NCI-H2107 treated with DMSO at 0.1 percent for 48 hours (cell line): ENCODE measurements around the gene RARRES1.

ENCODE experiments used
- DNase-seq: peaks from one replicate; lab custom pipeline; 2025; ENCODE audit not compliant: unreplicated experiment; lab: John Stamatoyannopoulos, UW

The RARRES1 gene

DNA sequence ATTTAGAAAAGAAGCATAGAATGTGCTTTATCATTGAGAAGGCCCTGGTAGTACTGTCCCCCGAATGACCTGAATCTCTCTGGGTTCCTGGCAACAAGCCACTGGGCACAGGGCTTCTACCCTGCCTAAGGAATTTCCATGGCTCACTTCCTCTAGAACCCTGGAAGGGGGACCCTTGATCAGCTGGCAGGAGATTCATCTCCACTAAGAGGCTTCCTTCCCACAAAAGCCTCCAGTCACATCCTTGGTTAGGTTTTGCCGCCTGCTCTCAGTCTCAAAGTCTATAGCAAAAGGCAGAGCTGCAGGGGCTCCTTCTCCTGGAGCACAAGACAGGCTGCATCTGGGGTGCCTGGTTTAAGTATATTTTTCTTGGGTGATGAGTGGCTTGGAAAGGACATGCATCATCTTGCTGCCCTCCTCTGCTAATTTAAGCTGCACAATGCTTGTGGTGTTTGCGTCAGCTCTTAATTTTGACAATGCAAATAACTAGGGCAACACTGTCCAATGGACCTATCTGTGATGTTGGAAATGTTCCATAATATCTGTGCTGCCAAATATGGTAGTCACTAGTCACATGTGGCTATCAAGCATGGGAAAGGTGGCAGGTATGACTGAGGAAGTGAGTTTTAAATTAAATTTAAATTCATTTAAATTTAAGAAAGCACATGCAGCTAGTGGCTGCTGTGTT, 33.4 kb upstream of the RARRES1 start:
- DNase-seq, result no peak

DNA sequence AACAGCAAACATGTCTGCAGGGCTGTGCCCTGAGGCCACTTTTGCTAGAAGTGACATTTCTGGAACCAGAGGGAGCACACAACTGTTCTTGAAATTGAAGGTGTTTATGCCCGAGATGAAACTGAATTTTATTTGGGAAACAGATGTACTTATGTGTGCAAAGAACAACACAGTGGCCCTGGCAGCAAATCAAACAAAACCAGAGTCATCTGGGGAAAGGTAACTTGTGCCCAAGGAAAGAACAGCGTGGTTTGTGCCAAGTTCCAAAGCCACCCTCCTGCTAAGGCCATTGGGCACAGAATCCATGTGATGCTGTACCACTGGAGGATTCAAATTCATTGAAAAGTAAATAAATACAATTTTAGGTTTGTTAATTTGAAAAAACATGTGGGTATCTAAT, 31.2 kb upstream of the RARRES1 start:
- DNase-seq, result no peak

DNA sequence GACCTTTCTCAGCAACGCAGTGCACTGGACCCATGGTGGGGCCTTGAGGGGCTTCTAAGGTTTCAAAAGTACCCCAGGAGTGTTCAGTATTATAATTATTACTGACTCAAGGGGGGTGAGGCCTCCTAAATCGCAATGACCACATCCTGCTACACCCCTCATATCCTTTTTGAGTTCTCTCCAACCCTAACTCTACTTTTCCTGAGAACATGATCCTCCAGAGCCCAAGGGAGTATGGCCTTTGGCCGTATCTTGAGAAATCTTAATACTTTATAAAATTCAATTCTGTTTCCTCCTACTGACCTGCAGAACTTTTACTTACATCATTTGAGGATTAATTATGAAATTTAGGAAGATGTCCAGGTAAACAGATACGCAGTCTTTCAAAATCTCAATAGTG, 30.4 kb upstream of the RARRES1 start:
- DNase-seq, result no peak

GRCh38 chr3:158761350-158761749, 29.1 kb upstream of the RARRES1 start:
- no peak for DNase-seq

DNA sequence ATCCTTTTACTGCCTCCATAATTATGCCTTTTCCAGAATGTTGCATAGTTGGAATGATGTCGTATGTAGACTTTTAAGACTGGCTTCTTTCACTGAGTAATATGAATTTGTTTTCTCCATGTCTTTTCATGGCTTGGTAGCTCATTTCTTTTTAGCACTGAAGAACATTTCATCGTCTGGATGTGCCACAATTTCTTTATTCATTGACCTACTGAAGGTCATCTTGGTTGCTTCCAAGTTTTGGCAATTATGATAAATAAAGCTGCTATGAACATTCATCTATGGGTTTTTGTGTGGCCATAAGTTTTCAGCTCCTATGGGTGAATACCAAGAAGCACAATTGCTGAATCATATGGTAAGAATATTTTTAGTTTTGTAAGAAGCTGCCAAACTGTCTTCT, 23.2 kb upstream of the RARRES1 start:
- no peak for DNase-seq

DNA sequence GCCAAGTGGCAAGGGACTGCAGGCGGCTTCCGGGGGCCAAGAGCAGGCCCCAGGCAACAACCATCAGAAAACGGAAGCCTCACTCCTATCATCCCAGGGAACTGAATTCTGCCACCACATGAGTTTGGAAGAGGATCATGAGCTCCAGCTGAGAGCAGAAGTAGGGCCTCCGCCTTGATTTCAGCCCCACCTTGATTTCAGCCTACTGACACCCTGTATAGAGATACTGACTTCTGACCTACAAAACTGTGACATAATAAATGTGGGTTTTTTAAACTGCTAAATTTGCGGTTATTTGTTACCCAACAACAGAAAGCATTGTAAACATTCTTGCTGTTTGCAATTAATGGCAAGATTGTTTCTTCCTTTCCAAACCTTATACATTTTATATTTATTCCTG, 21.6 kb upstream of the RARRES1 start:
- DNase-seq, result no peak

- DNase-seq, result no peak
These were observed 19.1 kb upstream of the RARRES1 start for GRCh38 chr3:158751316-158751715.

GRCh38 chr3:158750016-158750415, 17.8 kb upstream of the RARRES1 start:
- no peak for DNase-seq

GRCh38 chr3:158749526-158749925, 17.3 kb upstream of the RARRES1 start:
- no peak for DNase-seq

- DNase-seq, result no peak
These were observed 16.1 kb upstream of the RARRES1 start for GRCh38 chr3:158748237-158748828.

DNA sequence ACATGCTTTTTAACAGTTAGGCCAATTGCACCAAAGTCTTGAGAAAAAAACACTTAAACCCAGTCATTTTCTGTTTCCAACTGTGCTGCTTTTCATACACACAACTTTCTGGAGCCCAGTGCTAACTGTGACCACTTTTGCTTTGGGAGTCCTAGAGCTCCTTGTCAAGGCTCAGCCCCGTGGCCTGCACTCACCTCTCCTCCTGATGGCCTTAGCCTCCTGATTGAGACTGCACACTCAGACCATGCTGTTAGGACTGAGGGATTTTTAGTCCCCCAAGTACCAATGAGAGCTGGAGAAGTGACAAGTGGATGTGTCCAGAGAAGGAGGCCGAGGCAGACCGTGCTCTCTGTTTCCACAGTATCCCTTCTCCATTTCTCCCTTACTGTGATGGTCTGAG, 15.2 kb upstream of the RARRES1 start:
- no peak for DNase-seq

DNA sequence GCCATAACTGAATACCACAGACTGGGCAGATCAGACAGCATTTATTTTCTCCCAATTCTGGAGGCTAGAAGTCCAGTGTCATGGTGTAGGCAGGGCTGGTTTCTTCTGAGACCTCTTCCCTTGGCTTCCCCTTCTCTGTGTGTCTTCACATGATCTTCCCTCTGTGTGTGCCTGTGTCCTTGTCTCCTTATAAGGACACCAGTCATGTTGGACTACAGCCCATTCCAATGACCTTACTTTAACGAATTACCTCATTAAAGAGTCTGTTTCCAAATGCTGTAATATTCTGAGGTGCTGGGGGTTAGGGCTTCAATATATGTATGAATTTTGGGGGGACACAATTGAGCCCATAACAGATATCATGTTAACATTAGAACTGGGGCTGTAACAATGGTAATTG, 13.3 kb upstream of the RARRES1 start:
- DNase-seq, result no peak

GRCh38 chr3:158744567-158745288, 12.5 kb upstream of the RARRES1 start:
- DNase-seq, result no peak

- no peak for DNase-seq
These were observed 11.7 kb upstream of the RARRES1 start for GRCh38 chr3:158743664-158744566.

GRCh38 chr3:158742871-158743663, 10.8 kb upstream of the RARRES1 start:
- DNase-seq, result no peak

GRCh38 chr3:158739661-158740060, 7.4 kb upstream of the RARRES1 start:
- no peak for DNase-seq

GRCh38 chr3:158739078-158739477, 6.8 kb upstream of the RARRES1 start:
- DNase-seq, result no peak

- no peak for DNase-seq
These were observed 6.4 kb upstream of the RARRES1 start for GRCh38 chr3:158738653-158739052.

- no peak for DNase-seq
These were observed 5.8 kb upstream of the RARRES1 start for GRCh38 chr3:158737976-158738615.

DNA sequence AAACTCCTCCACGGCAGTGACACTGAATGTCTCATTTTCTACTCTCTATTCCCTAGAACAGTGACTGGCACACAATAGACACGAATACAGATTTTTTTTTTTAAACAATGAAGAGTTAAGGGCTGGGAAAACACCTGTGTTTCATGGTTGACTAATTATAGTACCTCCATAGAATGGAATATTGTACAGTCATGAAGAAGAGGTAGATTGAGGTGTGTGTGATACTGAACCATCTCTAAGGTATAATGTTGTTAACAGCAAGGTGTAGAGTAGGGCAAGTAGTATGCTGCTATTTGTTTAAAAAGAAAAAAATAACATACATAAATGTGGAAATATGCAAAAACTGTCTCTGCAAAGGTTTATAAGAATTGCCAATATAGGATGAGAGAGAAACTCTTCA, 5.2 kb upstream of the RARRES1 start:
- no peak for DNase-seq
